NB4 (cell line): ENCODE data around the gene SUSD6.

Experiments
- DNase-seq: peaks from one replicate; pipeline ENCODE4 v3.0.0; 2010; ENCODE audit warnings: low read depth
- H3K4me3 ChIP-seq: one replicate; pipeline ENCODE4 v1.5.1; 2011; ENCODE audit warnings: mild to moderate bottlenecking, low read depth, low read length, moderate library complexity
- CTCF ChIP-seq: IDR thresholded peaks from one replicate; pipeline ENCODE4 v1.5.1; 2012; ENCODE audit warnings: low read depth, low read length
- MAX ChIP-seq: IDR thresholded peaks from 2 replicates; pipeline ENCODE4 v1.6.1; 2011; ENCODE audit warnings: low read depth, low read length
- MYC ChIP-seq: IDR thresholded peaks from 2 replicates; pipeline ENCODE4 v1.6.1; 2011; ENCODE audit warnings: low read depth, low read length
- POLR2A ChIP-seq: IDR thresholded peaks from 2 replicates; pipeline ENCODE4 v1.6.1; 2011; ENCODE audit warnings: mild to moderate bottlenecking; ENCODE audit not compliant: insufficient read length; ENCODE audit errors: extremely low read depth

Gene SUSD6

GRCh38 chr14:69700575-69700974 lies 89.2 kb downstream of the SUSD6 start:
- DNase-seq, result no peak
- H3K4me3 ChIP-seq, result no peak overlapping the region
- TF ChIP-seq MYC, result no peak
- TF ChIP-seq CTCF, result no peak
- TF ChIP-seq MAX, result no peak
- no peak for TF ChIP-seq POLR2A

- DNase-seq, result no peak
- H3K4me3 ChIP-seq, result no peak overlapping the region
- TF ChIP-seq MYC (no peak), CTCF (no peak), MAX (no peak), POLR2A (no peak)
These were observed 89.9 kb downstream of the SUSD6 start for GRCh38 chr14:69701291-69701690.

GRCh38 chr14:69701857-69702256 lies 90.5 kb downstream of the SUSD6 start:
- H3K4me3 ChIP-seq, result no peak overlapping the region
- no peak for TF ChIP-seq CTCF
- no peak for TF ChIP-seq MAX
- TF ChIP-seq MYC, result peak; percentile 20; the same call in 1 of the 2 replicates
- DNase-seq, result peak; percentile 19

GRCh38 chr14:69703047-69704039 lies 91.9 kb downstream of the SUSD6 start:
- no peak overlapping the region for H3K4me3 ChIP-seq
- peak; percentile 72 for DNase-seq

GRCh38 chr14:69704319-69704718 lies 92.9 kb downstream of the SUSD6 start:
- no peak overlapping the region for H3K4me3 ChIP-seq
- TF ChIP-seq POLR2A, result no peak
- no peak for TF ChIP-seq MAX
- TF ChIP-seq CTCF, result no peak
- no peak for TF ChIP-seq MYC
- no peak for DNase-seq

More at GRCh38 chr14:69703047-69704039, 91.9 kb downstream of the SUSD6 start:
- TF ChIP-seq MYC, result no peak
- 0 out of 2 replicates have a peak, but pooled peaks have one; percentile 18 for TF ChIP-seq MAX
- no peak for TF ChIP-seq POLR2A
- TF ChIP-seq CTCF, result no peak
